Anterior cingulate cortex (tissue), 58 donors: ENCODE results near the gene DNM2.
A peak's percentile ranks its signal among the peaks of the same experiment; 100 is the strongest.

Source experiments
- DNase-seq, 58 donors: peaks; one replicate each; lab custom pipeline; 2025; lab: John Stamatoyannopoulos, UW

DNM2 gene

GRCh38 chr19:10768369-10768768, 50.5 kb downstream of the DNM2 start:
- peak in 2 of 58 donors; percentile 12 to 15 for DNase-seq

DNA sequence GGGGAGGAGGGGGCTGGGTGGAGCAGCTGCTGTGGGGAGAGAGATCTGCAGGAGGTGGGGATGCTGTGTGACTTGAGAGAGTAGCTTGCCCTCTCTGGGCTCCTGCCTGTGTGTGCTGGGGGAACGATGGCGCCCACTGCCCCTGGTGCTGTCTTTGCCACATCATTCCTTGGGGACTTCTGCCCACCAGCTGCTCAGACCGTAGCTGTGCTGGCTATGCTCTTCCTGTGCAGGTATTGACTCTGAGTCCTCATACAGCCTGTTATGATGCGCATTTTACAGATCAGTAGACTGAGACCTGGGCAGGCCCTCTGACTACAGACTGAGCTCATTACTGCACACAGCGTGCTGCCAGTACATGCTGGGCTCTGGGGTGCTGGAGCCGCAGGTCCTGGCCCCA, 51.1 kb downstream of the DNM2 start:
- DNase-seq, result no peak

- peak in 54 of 58 donors; percentile 19 to 84 (median 60) for DNase-seq
These were observed 51.9 kb downstream of the DNM2 start for GRCh38 chr19:10769533-10770491.

GRCh38 chr19:10773969-10774368, 56.1 kb downstream of the DNM2 start:
- no peak for DNase-seq

GRCh38 chr19:10774893-10775292, 57.0 kb downstream of the DNM2 start:
- DNase-seq, result no peak

DNA sequence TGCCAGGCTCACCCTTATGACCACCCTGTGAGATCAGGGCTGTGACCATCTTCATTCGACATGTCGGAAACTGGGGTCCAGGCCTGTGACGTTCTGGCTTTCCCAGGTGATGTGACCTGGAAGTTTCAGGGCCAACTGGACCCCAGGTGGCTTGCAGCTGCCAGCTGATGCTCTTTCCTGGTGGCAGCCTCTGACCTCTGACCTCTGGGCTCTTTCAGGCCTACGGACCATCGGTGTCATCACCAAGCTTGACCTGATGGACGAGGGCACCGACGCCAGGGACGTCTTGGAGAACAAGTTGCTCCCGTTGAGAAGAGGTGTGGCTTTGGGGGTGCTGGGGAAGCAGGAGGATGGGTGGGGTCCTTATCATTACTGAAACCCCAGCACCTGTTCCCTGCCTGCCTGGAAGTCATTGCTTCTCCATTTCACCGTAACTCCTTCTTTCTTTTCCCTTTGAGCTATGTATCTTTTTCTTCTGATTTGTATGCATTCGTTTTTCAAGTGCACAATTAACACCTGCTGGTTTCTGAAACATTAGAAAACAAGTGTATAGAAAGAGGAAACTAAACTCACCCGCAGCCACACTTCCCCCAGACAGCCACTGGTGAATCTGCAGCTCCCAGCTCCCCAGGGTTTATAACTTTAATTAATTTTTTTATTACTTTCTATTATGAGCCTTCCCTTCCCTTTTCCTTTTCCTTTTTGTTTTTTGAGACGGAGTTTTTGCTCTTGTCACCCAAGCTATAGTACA, 59.2 kb downstream of the DNM2 start:
- DNase-seq, result no peak

DNA sequence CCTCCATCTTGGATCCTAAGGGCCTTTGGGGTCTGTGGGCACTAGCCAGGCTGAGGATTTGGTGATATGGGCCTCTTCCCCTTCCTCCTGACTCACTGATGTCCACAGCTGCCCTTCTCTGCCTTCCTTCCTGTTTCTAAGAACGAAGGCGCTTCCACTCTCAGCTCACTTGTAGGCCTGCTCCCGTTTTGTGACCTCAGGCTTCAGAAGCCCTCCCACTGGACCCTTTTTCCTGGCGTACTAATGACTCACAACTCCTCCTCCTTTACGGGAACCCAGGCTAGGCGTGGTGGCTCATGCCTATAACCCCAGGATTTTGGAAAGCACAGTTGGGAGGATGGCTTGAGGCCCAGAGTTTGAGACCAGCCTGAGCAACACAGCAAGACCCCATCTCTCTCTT, 62.5 kb downstream of the DNM2 start:
- peak in 9 of 58 donors; percentile 3 to 38 (median 11) for DNase-seq

- no peak for DNase-seq
These were observed 64.9 kb downstream of the DNM2 start for GRCh38 chr19:10782795-10783194.

GRCh38 chr19:10784257-10784656, 66.4 kb downstream of the DNM2 start:
- peak in 13 of 58 donors; percentile 5 to 38 (median 16) for DNase-seq

- DNase-seq, result no peak
These were observed 70.3 kb downstream of the DNM2 start for GRCh38 chr19:10788146-10788545.

GRCh38 chr19:10789866-10790265, 72.0 kb downstream of the DNM2 start:
- DNase-seq, result no peak

DNA sequence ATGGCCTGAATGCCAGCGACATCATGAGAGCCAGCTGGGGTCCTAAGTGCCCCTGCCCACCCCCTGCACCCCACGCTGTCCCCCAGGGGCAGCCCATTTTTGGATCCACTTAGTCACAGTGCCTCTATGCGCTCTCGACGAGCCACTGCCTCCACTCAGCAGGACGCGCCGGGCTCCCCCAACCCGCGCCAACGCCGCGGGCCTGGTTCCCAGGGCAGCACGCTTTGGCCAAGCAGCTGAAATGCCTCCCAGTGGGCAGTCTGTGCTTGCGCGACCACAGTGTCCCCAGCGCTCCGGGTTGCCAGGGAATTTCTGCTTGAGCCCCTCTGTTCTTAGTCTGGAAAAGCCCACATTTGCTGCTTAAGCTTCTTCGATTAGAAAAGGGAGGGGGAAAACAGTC, 78.8 kb downstream of the DNM2 start:
- peak in 30 of 58 donors; percentile 7 to 62 (median 31) for DNase-seq

- no peak for DNase-seq
These were observed 79.2 kb downstream of the DNM2 start for GRCh38 chr19:10797078-10797477.

DNA sequence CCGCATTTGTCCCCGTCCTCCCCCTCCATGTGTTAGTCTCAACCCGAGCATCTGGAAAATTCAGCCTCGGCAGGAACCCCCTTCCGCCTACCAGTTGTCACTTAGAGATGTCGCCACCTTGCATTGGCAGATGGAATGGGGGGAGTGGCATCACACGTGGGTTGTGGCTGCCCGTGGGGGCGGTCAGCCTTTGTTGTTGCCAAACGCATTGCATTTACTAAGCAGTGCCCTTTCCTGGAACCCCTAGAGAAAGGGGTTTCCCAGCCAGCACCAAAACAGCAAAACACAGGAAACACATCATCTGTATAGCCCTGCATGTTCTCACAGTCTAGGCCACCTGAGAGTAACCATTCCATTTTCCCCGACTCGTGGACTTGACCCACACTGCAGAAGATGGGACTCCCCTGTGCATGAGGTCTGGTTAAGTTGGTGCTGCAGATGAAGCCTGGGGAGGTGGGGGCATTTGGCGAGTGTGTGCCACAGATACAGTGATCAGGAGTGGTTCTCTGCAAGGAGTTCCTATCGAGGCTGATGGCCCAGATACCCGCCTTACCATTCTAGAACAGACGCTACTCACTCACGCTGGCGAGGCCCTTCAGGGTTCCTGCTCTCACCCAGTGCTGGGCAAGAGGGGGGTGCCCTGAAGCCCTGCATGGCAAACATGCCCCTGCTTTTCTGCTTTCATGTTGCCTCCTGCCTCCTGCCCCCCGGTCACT, 79.8 kb downstream of the DNM2 start:
- peak in 36 of 58 donors; percentile 4 to 73 (median 32) for DNase-seq

DNA sequence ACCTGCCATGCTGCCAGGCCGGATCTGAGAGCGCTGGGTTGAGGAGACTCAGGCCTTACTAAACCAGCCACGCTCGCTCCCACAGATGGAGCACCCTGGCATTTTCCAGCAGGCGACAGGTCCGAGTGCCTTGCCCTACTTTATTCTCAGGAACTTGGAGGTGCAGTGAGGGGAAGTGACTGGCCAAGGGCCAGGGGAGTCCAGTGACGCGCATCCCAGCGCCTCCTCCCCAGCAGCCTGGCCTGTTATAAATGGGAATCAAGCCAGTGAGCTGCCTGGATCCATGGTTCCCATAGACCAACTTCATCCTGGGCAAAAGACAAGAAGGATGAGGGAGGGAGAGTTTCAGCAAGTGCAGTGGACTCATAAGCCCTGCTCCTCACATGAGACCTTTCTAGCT, 82.6 kb downstream of the DNM2 start:
- peak in 25 of 58 donors; percentile 6 to 35 (median 20) for DNase-seq

DNA sequence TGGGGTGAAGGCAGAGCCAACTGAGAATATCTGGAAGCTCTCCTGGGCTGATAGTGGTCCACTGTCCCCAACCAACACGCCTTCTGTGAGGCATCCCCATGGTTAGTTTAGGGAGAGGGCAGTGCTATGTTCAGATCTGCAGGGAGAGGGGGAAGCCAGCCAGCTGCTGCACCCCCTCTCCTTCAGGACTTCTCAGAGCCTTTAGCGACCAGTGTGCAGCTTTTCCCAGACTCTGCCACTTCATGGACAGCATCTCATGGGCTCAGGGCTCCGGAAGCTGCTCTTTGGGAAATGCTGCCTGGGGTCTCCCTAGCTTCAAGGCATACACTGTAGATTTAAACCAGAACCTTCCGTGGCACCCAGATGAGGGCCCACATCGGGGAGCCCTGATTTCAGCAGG, 84.6 kb downstream of the DNM2 start:
- DNase-seq, result no peak

- no peak for DNase-seq
These were observed 85.4 kb downstream of the DNM2 start for GRCh38 chr19:10803252-10803651.

DNA sequence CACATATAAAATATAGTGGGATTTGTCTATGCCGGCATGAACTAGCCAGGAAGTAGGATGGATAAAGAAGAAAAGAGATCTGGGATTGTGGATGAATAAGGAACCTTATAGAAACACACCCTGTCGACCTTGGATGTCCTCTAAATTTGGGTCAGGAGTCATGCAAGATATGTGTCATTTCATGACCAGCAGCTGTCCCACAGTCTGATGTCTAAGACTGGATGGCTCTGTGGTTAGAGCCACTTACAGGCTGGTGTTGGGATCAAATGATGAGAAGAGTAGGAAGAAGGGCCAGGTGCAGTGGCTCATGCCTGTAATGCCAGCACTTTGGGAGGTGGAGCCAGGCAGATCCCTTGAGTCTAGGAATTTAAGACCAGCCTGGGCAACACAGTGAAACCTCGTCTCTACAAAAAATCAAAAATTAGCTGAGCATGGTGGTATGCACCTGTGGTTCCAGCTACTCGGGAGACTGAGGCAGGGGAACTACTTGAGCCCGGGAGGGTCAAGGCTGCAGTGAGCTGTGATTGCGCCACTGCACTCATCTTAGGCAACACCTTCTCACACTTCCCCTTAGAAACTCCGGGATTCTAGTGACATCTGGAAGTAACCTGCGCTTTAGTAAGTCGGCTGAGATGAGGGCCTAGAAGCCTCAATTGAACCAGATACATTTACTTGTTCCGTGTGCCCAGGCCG, 87.3 kb downstream of the DNM2 start:
- no peak for DNase-seq

GRCh38 chr19:10805758-10806247, 87.9 kb downstream of the DNM2 start:
- peak in 6 of 58 donors; percentile 1 to 26 (median 14) for DNase-seq
